Neural progenitor cell (in vitro differentiated cells): ENCODE data around the gene TGFBR3. TPM values are rescaled to one million over a fixed set of nuclear protein-coding genes. Genes with fewer than 3 reads are reported as not detected.

Source experiments
- DNase-seq: peaks from one replicate; pipeline ENCODE4 v3.0.0-alpha.2; 2016; ENCODE audit warnings: low spot score
- H2AFZ ChIP-seq: fragments of 200-600 bp; sonication (generic); replicated peaks from 2 replicates; pipeline ENCODE4 v1.6.1; 2016; ENCODE audit warnings: antibody characterized with exemption
- H3F3A ChIP-seq: fragments of 200-600 bp; sonication (generic); 2 replicates; pipeline ENCODE4 v1.6.1; 2016; ENCODE audit warnings: antibody characterized with exemption, low read depth
- H3K27ac ChIP-seq: fragments of 200-600 bp; sonication (generic); 2 replicates; pipeline ENCODE4 v1.5.1; 2016; ENCODE audit warnings: mild to moderate bottlenecking
- H3K27me3 ChIP-seq: fragments of 200-600 bp; sonication (generic); 2 replicates; pipeline ENCODE4 v1.6.1; 2016; ENCODE audit warnings: mild to moderate bottlenecking, moderate library complexity
- H3K36me3 ChIP-seq: fragments of 200-600 bp; sonication (generic); 2 replicates; pipeline ENCODE4 v1.5.1; 2016
- H3K4me1 ChIP-seq: fragments of 200-600 bp; sonication (generic); 2 replicates; pipeline ENCODE4 v1.6.1; 2016; ENCODE audit warnings: mixed run types
- H3K4me2 ChIP-seq: fragments of 200-600 bp; sonication (generic); 2 replicates; pipeline ENCODE4 v1.6.1; 2016
- H3K4me3 ChIP-seq: fragments of 200-600 bp; sonication (generic); 2 replicates; pipeline ENCODE4 v1.5.1; 2016
- H3K79me2 ChIP-seq: fragments of 200-600 bp; sonication (generic); 2 replicates; pipeline ENCODE4 v1.6.1; 2016; ENCODE audit warnings: low read depth
- H3K9ac ChIP-seq: fragments of 200-600 bp; sonication (generic); 2 replicates; pipeline ENCODE4 v1.6.1; 2016
- H3K9me3 ChIP-seq: fragments of 200-600 bp; sonication (generic); 2 replicates; pipeline ENCODE4 v1.5.1; 2016; ENCODE audit warnings: low read depth
- H4K20me1 ChIP-seq: fragments of 200-600 bp; sonication (generic); 2 replicates; pipeline ENCODE4 v1.6.1; 2016; ENCODE audit warnings: low read depth
- H3K27ac Mint-ChIP-seq: 3 replicates; pipeline ENCODE4 v1.8.0; 2021; ENCODE audit warnings: mixed read lengths
- H3K27me3 Mint-ChIP-seq: 2 replicates; pipeline ENCODE4 v1.8.0; 2022; ENCODE audit warnings: low read depth, mild to moderate bottlenecking, inconsistent platforms, moderate library complexity, mixed read lengths; ENCODE audit not compliant: insufficient read depth
- H3K36me3 Mint-ChIP-seq: 3 replicates; pipeline ENCODE4 v1.8.0; 2021; ENCODE audit warnings: mixed read lengths
- H3K4me1 Mint-ChIP-seq: 3 replicates; pipeline ENCODE4 v1.8.0; 2021; ENCODE audit warnings: mixed read lengths
- H3K4me3 Mint-ChIP-seq: 3 replicates; pipeline ENCODE4 v1.8.0; 2021; ENCODE audit warnings: mild to moderate bottlenecking, moderate library complexity, mixed read lengths
- H3K9me3 Mint-ChIP-seq: 3 replicates; pipeline ENCODE4 v1.8.0; 2020; ENCODE audit warnings: mixed read lengths
- EZH2 ChIP-seq: fragments of 200-600 bp; sonication (generic); IDR thresholded peaks from 2 replicates; pipeline ENCODE4 v1.6.1; 2017; ENCODE audit warnings: antibody characterized with exemption, mild to moderate bottlenecking, moderate library complexity
- EZH2phosphoT487 ChIP-seq: fragments of 200-600 bp; sonication (generic); IDR thresholded peaks from 2 replicates; pipeline ENCODE4 v1.6.1; 2017; ENCODE audit warnings: antibody characterized with exemption
- total RNA-seq: library from RNA; depleted of rRNA; stranded (reverse); fragments of >200 nt; gene quantifications from 2 replicates; pipeline ENCODE4 v1.2.3, GENCODE V29; 2015; ENCODE audit warnings: low replicate concordance
- TF ChIP-seq, protein P1 (sequence below): fragments of 200-600 bp; sonication (generic); IDR thresholded peaks from 2 replicates; pipeline ENCODE4 v1.5.1; 2017; ENCODE audit warnings: antibody characterized with exemption, mild to moderate bottlenecking

TGFBR3 gene
- total RNA-seq, 1 donor from 2014 or later: 11.8 TPM

DNA sequence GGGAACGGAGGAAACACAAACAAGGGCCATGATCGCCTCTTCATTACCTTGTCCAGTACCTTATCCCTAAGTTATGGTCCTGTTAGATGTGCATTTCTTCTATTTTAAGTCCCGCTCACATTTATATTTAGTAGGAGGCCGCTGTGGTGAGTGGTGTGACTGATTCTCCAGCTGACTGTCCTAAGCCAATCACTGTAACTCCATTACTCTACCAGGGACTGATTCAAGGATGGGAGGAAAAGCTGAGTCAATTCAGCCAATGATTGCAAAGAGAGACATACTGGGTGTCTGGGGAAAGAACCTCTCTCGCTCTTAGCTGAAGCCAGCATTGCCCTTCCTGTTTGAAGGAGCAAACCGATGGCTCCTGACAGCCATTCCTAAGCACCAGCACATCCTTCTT, 59.7 kb downstream of the TGFBR3 start:
- H3K36me3 Mint-ChIP-seq: no peaks in the 10 kb centered on the region
- no peaks in the 10 kb centered on the region for H3K27me3 Mint-ChIP-seq
- H3K9me3 Mint-ChIP-seq: no peaks in the 10 kb centered on the region
- H3K9ac ChIP-seq: no peak overlapping the region
- H4K20me1 ChIP-seq: no peaks in the 10 kb centered on the region
- H3K27ac ChIP-seq: no peak overlapping the region
- H2AFZ ChIP-seq: no peak overlapping the region
- H3K36me3 ChIP-seq: no peaks in the 10 kb centered on the region
- H3K4me1 ChIP-seq: peaks cover 6% of the 10 kb centered on the region
- TF ChIP-seq EZH2 (no peak), EZH2phosphoT487 (no peak)
- TF ChIP-seq, protein P1, sequence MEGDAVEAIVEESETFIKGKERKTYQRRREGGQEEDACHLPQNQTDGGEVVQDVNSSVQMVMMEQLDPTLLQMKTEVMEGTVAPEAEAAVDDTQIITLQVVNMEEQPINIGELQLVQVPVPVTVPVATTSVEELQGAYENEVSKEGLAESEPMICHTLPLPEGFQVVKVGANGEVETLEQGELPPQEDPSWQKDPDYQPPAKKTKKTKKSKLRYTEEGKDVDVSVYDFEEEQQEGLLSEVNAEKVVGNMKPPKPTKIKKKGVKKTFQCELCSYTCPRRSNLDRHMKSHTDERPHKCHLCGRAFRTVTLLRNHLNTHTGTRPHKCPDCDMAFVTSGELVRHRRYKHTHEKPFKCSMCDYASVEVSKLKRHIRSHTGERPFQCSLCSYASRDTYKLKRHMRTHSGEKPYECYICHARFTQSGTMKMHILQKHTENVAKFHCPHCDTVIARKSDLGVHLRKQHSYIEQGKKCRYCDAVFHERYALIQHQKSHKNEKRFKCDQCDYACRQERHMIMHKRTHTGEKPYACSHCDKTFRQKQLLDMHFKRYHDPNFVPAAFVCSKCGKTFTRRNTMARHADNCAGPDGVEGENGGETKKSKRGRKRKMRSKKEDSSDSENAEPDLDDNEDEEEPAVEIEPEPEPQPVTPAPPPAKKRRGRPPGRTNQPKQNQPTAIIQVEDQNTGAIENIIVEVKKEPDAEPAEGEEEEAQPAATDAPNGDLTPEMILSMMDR: no peak
- no peaks in the 10 kb centered on the region for H3K27me3 ChIP-seq
- no peak overlapping the region for H3K27ac Mint-ChIP-seq
- no peak overlapping the region for H3K4me3 ChIP-seq
- no peak overlapping the region for H3K4me2 ChIP-seq
- peaks cover 22% of the 10 kb centered on the region for H3K4me1 Mint-ChIP-seq
- no peaks in the 10 kb centered on the region for H3K9me3 ChIP-seq
- H3K4me3 Mint-ChIP-seq: no peak overlapping the region
- no peak for DNase-seq
- no peaks in the 10 kb centered on the region for H3F3A ChIP-seq
- H3K79me2 ChIP-seq: no peaks in the 10 kb centered on the region

DNA sequence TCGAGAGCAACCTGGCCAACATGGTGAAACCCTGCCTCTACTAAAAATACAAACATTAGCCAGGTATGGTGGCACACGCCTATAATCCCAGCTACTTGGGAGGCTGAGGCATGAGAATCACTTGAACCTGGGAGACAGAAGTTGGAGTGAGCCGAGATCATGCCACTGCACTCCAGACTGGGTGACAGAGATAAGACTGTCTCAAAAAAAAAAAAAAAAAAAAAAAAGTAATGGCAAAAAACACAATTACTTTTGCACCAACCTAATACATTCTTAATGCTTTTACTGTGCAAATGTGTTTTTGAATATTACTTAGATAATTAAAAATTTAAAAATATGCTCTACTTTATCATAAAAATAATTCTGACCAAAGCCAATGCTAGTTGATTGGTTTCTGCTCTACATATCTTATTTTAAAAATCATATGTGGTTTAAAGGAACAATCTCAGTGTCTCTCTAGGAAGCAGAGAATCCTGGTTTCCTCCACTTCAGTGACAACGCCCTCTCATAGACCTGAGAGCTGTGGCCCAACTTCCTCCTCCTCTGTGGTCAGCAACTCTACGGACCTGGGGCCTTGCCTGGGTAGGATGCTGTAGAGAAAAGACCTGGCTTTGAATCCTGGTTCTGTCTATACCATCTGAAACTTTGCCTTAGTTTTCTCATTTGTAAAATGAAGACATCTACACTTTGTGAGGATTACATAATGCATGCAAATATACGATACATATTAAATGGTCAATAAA, 64.7 kb downstream of the TGFBR3 start:
- no peak overlapping the region for H3K27ac ChIP-seq
- no peaks in the 10 kb centered on the region for H3K27me3 ChIP-seq
- no peaks in the 10 kb centered on the region for H3K27me3 Mint-ChIP-seq
- no peaks in the 10 kb centered on the region for H3F3A ChIP-seq
- DNase-seq: no peak
- no peaks in the 10 kb centered on the region for H3K36me3 Mint-ChIP-seq
- no peaks in the 10 kb centered on the region for H4K20me1 ChIP-seq
- H3K9me3 Mint-ChIP-seq: no peaks in the 10 kb centered on the region
- no peaks in the 10 kb centered on the region for H3K36me3 ChIP-seq
- H3K9me3 ChIP-seq: no peaks in the 10 kb centered on the region
- no peak overlapping the region for H3K9ac ChIP-seq
- no peaks in the 10 kb centered on the region for H3K79me2 ChIP-seq
- H3K4me1 Mint-ChIP-seq: peaks cover 30% of the 10 kb centered on the region
- TF ChIP-seq EZH2phosphoT487 (no peak), EZH2 (no peak)
- TF ChIP-seq, protein P1: no peak
- H3K4me3 Mint-ChIP-seq: no peak overlapping the region
- no peak overlapping the region for H3K4me3 ChIP-seq
- no peak overlapping the region for H3K27ac Mint-ChIP-seq
- H3K4me1 ChIP-seq: peaks cover 20% of the 10 kb centered on the region
- H3K4me2 ChIP-seq: no peak overlapping the region
- H2AFZ ChIP-seq: no peak overlapping the region

DNA sequence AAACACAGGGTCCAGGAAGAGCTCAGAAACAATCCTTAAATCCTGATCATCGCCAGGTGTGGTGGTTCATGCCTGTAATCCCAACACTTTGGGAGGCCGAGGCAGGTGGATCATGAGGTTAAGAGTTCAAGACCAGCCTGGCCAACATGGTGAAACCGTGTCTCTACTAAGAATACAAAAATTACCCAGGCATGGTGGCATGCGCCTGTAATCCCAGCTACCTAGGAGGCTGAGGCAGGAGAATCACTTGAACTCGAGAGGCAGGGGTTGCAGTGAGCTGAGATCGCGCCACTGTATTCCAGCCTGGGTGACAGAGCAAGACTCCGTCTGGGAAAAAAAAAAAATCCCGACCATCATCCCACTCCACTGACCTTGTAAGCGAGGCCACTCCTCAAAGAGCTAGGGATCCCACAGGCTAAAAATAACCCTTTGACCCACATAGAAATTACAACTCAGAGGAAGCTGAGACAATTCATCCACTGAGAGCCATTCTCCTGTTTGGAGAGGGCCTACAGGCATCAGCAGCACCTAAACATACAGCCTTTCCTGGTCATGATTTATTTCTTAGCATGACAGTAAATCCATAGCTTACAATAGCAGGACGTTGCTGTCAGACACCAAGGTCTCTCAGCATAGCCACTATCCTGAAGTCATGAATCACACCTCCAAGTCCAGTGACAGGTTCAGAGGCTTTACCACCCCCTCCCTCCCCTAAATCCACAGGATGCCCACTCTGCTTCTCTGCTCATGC, 66.7 kb downstream of the TGFBR3 start:
- H3K79me2 ChIP-seq: no peaks in the 10 kb centered on the region

More for the DNA sequence above, 66.7 kb downstream of the TGFBR3 start:
- no peaks in the 10 kb centered on the region for H3K9me3 ChIP-seq
- Mint-ChIP-seq H3K27ac (peak overlapping the region; percentile 42), H3K4me1 (peaks cover 30% of the 10 kb centered on the region), H3K36me3 (no peaks in the 10 kb centered on the region), H3K27me3 (peaks cover 2% of the 10 kb centered on the region), H3K4me3 (no peak overlapping the region), H3K9me3 (no peaks in the 10 kb centered on the region)
- no peak overlapping the region for H2AFZ ChIP-seq
- TF ChIP-seq EZH2 (no peak), EZH2phosphoT487 (no peak)
- TF ChIP-seq, protein P1: no peak
- H3K27ac ChIP-seq: no peak overlapping the region
- H3K4me2 ChIP-seq: no peak overlapping the region
- H3K36me3 ChIP-seq: no peaks in the 10 kb centered on the region
- no peak overlapping the region for H3K4me3 ChIP-seq
- peaks cover 20% of the 10 kb centered on the region for H3K4me1 ChIP-seq
- no peak for DNase-seq
- H3K9ac ChIP-seq: no peak overlapping the region
- no peaks in the 10 kb centered on the region for H3K27me3 ChIP-seq
- no peaks in the 10 kb centered on the region for H3F3A ChIP-seq
- H4K20me1 ChIP-seq: no peaks in the 10 kb centered on the region
